GM21528 (cell line): ENCODE measurements around the gene GLIS1.

ENCODE experiments used
- ATAC-seq: cut with Tn5 transposase; IDR thresholded peaks from one replicate; pipeline ENCODE4 v1.9.1; 2021; ENCODE audit warnings: mild to moderate bottlenecking, moderate library complexity; ENCODE audit not compliant: unreplicated experiment, low FRiP score

GLIS1 gene

DNA sequence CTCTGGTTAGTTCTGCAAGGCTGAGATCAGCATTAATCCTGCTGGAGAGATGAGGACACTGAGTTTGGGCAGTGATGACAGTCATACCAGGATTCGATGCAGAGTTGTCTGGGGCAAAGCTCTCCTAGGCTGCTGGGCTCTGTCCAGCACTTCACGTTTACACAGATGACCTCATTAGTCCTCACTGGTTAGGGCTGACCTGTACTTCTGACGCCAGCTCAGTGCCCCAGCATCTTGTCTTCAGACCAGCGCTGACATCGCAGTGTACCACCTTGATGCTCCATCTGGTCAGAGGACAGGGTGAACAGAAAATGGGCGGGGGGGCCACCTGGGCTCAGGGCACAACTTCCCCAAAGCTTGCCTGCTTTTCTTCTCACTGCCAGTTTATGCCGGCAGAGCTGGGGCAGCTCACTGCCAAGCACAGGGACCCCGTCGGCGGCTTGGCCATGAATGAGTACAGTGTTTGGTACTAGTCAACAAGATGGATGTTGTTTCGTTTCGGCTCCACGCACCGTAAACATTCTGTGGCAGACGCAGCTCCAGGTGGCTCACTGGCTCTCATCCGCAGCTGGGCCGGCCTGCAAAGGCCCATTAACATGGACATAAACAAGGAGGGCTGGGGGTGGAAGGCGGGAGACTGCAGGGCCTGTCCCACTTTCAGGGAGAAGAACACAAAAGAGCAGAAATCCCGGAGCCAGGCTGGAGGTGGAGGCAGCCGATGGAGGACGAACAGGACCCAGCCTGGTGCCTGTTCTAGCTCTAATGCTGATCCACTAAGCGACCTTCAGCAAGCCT, 118.7 kb downstream of the GLIS1 start:
- no peak for ATAC-seq

DNA sequence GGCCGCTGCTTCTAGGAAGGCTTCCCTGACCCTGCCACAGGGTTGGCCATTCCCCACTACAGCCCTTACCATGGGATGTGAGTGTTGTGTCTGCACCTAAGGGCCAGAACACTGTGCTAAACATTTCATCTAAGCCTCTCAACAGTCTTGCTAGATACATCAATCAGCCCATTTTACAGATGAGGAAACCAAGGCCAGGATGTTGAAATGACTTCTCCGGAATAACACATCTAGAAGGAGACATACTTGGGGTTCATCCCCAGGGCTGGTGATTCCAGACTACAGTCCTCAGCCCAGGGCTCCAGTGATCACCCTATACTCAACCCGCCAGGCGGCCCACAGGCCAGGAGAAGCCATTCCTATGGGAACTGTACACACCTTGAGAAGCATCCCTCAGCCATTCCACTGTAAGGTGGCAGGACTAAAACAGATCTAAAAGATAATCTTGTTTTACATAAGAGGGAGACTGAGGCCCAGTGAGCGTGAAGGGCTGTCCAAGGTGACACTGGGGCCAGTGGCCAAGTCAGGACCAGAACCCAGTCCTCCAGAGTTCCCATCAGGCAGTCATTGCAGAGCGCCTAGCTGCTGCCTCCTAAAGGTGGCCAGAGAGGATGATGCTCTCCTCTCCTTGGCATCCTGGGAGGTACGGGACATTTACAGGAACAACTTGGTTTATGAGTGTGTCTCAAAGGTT, 119.5 kb downstream of the GLIS1 start:
- ATAC-seq = no peak

DNA sequence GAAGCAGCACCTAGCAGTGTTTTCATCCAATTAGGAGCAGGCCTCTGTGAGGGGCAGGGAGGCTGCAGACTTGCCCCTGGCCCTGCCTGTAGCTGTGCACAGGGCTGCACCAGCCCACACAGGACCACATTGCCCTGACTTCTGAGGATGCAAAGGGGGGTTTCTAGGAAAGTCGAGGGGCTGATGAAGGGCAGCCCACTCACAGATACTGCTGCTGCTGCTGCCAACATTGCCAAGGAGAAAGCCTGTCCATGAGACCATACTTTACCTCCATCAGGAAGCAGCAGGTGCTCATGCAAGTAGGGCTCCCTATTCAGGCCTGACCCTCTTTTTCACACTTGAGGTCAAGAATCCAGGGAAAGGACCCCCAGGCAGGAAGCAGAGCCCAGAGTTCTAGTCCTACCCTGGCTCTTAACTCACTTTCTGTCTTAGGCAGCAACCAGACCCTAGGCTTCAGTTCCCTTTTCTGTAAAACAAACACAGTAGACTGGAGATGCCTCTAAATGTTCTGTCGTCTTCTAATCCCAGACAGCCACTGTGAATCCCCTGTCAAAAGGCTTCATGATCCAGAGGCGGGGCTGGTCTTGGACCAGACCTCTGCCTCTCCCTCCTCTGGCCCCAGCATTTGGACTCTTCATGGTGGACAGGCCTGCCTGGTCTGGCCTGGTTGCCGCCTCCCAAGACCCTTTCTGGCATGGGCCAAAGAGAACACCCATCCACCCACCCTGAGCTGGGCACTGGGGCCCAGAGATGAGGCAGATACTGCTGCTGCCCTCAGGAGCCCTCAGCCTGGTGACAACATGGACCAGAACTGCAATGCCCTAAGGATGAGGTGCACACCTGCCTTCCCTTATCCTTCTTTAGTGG, 120.2 kb downstream of the GLIS1 start:
- no peak for ATAC-seq

DNA sequence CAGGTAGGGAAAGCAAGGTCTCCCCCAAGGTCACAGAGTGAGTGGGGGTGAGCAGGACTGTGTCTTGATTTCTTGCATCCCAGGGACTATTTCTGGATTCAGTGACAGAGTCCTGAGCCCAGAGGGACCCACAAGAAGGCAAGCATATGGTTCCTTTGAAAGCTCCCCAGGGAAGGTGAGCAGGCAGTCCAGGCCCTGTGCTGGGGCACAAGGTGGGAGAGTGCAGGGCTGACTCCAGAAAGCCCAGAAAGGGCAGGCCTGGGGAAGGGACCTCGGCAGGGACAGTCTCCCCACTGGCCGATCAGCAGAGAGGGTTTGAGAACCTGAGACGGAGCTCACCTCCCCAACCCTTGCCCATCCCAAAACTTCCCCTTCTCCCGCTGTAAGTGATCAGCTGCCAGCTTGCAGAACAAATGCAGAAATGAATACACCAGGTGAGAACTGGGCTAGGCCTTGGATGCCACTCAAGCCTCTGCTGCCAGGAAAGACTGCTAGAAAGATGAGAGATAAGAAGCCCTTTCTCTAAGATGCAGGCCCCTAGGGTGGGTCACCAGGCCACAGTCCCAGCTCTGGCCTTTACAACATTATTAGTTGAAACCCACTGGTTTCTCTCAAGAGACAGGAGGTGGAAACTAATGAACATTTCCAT, 121.0 kb downstream of the GLIS1 start:
- no peak for ATAC-seq

DNA sequence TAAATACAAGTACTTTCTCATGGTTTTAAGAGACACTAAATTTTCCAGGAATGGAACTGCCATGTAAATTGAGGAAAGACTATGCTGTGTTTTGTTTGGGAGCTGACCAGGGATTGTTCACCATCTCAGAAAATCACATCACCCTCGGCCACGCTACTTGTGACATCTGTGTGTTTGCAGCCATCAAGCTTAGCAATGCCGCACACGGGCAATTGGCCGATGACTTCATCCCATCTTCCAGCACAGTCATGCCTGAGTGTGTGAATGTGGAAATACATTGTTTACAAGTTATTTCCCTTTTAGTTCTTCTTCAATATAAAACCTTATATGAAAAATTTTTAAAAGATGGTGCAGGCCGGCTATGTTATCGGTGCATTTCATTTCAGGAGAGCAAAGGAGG, 121.6 kb downstream of the GLIS1 start:
- no peak for ATAC-seq

DNA sequence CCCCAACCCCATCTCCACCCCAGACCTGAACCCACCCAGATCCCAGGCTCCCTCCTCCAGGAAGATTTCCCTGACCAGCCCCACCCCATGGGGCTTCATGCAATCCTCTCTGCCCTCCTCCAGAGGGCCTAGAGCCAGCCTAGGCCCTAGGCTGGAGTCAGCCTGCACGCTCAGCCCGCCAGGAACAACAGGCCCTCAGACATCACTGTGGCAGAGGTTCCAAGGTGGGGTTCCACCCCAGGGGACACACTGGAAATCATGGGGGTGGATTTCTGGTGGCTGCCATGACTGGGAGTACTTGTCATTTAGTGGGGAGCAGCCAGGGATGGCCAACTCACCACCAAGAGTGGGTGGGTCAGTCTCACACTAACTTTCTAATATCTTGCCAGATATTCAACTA, 122.0 kb downstream of the GLIS1 start:
- ATAC-seq = no peak

DNA sequence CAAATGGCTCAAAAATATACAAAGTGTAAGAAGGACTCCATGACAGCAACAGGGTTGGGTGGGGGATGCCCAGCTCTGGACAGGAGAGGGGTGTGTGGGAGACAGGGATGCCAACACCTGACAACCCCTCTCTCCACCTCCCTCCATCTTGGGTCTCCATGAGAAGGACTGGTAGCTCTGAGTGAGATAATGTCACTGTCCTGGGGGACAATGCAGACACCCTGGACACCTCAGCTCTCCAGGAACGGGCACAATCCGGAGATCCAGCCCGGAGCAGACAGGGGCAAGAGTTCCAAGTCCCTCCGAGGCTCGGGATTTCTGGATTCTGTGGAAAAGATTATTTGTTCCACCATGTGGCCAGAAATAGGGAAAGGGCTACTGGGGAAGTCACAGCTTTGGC, 122.5 kb downstream of the GLIS1 start:
- no peak for ATAC-seq

DNA sequence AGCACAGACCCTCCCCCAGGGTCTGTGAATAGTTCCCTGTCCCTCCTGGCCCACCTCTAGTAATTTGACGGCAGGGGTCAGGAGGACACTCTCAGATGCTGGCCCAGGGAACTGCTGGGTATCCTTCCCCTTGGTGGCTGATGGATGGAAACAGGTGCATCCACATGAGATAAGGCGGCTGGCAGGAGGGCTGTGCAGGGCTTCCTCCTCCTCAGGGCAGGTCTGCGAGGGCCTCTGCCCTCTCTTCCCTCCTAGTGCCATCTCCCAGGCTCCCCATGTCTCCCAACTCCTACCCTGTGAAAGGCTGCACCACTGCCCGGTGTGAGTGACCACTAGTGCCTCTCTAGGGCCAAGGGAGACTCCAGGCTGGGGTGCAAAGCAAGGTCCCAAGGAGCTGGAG, 123.9 kb downstream of the GLIS1 start:
- ATAC-seq = no peak

DNA sequence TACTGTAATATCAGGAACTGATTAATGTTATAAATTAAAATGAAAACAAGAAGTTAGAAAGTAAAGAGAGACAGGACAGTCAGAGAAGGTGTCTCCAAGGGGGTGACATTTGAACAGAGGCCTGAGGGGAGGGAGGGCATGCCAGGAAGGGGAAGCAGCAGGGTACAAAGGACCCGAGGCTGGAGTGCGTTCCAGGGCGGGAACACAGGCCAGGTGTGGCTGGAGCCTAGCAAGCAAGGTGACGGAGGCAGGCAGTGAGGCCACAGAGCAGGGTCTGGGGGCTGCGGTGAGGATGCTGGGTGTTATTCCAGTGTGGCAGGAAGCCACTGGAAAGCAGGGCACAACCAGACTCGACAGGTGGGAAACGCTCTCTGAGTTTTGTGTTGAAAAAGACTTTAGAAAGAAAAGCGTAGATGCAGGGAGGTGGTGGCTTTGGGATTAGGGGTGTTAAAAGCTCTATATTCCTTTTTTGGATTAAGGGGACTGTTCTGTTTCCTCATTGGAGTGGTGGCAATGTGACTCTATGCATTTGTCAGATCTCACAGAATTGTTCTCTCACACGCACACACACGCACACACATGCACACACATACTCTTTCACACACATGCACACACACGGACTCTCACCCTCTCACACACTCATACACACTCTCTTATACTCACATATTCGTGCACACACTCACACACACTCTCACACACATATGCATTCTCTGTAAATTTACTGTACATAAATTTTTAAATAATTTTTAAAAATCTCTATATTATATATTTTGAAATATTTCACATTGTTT, 124.5 kb downstream of the GLIS1 start:
- no peak for ATAC-seq

DNA sequence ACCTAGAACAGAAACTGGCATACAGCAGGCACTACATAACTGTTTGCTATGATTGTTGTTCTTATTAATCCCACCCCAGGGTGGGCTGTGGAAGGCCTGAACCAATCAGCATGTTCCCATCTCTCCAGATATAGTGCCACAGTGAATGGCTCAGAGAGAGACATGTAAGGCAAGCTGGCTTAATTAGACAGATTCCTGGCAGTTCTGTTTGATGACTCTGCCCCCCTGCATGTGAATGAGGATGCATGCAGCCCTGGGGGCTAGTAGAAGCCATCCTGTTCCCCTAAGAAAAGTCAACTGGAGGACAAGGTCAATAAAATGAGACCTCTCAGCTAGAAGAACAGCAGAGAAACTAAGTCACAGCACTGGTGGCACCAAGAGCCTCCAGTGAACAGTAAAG, 130.3 kb downstream of the GLIS1 start:
- no peak for ATAC-seq

DNA sequence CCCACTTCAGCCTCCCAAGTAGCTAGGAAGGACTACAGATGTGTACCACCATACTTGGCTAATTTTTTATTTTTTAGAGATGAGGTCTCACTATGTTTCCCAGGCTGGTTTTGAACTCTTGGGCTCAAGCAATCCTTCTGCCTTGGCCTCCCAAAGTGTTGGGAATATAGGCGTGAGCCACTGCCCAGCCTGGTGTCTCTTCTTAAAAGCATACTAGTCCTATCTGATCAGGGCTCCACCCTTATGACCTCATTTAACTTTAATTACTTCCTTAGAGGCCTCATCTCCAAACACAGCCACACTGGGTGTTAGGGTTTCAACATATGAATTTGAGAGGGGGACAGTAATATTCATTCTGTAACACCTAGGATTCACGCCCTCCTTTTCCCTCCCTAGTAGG, 130.9 kb downstream of the GLIS1 start:
- ATAC-seq = no peak

DNA sequence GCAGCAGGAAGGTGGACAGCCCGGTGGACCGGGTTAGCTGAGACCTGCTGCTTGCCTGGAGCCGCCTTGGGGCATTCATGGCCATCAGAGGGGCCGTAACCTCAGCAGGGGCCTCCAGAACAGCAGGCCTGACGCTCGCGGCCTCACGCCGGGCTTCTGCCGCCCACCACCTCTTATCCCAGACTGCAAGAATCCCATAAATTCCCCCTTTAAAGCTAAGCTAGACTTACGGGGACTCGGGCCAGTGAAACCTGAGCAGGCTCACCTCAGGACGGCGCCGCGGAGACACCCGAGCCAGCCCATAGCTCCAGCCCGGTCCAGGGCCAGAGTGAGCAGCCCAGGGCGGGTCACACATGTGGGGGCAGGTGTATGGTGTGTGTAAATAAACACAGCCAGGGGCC, 132.3 kb downstream of the GLIS1 start:
- ATAC-seq = no peak

DNA sequence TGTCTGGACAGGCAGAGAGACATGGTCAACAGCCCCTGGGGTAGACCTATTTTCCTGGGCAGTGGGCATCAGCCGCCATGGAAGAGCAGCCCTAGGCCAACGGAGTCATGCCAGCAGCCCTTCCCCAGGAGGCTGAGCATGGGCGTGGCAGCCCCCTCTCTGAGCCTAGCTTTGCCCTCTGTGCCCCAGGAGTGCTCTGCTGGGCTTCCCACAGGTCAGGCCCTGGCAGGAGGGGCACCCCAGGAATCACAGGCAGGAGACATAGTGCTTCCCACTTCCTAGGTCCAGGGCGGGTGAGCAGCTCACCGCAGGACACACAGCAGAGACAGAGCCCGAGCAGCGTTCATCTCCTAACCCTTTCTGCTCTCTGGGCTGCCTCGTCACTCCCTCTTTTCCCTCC, 132.8 kb downstream of the GLIS1 start:
- ATAC-seq = no peak

DNA sequence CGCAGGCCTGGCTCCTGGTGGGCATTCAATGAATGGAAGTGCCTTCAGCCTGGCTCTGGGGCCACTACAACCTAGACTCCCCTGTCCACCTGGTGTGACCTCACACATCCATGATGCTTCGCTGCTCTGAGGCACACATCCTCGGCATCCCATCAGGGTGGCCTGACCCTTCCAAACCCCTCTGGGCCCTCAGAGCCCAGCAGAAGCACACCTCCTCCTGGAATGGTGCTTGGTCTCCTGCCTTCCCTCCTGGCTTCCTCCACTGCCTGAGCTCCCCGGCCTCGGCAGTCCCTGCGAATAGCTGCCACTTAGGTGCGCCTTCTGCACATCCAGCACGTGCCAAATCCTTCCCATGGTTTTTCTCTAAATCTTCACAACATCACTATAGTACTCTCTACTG, 133.8 kb downstream of the GLIS1 start:
- no peak for ATAC-seq

DNA sequence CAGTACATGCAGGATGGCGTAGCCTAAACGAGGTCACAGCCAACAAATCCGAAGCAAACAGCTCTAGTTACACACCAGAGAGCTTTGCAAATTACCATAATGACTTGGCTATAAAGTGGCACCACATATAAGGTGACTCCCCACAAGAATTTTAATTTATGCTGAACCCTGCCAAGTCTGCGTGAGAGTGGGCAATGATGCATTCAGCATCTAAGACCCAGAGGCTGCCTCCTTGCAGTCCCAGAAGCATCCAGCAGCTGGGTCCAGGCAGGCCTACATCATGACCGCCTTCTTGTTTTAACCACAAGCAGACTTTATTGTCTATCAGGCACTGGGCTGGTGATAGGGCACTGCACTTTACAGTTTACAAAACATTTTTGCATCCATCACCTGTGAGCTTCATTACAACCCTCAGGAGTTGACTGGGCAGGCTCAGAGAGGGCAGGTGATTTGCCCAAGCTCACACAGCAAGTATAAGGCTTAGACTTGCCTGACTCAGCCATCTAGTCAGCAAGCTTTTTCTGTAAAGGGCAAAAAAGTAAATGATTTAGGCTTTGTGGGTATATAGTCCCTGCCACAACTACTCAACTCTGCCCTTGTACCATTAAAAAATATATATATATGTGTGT, 134.6 kb downstream of the GLIS1 start:
- ATAC-seq = no peak

DNA sequence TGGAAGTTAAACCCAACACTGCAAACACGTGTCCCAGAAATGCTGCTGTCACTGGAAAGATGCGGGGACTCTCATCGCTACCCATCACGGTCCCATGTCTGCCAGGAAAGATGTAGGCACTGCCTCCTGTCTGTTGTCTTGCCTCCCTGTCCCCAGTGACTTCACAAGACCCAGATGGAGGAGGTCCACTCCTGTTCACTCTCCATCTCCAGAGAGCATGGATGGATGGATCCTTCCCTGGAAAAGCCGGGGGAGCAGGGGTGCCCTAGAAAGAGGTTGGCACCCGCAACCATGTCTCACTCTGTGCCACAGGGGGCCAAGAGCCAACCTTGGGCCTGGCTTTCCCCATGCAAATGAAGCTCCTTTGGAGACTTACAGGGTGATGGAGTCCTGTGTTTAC, 135.5 kb downstream of the GLIS1 start:
- ATAC-seq = no peak

DNA sequence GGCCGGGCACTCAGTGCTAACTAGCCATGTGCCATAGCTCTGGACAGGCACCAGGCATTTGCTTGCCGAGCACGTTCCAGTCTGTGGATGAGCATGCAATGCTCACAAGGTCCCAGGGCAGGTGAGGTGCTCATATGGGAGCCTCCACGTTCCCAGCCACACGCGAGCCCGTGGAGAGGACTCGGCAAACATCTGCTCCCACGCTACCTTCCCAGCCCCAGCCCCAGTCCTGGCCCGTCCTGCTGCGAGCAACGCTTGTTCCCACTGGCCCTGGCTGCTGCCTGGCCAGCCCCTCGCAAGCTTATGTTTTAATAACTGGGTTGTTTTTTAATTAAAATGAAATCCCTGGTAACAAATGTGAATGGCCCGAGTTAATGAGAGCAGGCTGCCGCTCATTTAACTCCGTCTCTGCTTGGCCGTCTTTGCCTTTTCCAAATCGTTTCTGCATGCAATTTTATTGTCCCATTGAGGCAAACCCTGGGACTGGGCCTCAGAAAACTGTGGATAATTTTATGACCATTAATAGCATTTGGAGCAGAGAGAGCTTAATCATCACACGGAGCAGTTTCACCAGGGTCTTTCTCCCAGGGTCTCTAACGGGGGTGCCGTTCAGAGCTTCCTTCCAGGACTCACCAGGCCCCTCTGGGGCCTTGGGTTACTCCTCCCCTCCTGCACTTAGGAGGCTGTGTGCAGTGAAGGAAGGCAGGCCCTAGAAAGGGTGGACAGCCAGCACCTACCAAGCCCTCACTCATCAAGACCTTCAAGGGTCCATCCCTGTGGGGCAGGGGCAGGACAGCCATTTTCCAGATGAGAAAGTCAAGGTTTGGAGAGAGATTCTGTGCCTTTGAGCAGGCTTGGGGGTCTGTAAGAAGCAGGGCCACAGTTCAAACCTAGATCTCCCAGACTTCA, 136.8 kb downstream of the GLIS1 start:
- ATAC-seq = no peak

DNA sequence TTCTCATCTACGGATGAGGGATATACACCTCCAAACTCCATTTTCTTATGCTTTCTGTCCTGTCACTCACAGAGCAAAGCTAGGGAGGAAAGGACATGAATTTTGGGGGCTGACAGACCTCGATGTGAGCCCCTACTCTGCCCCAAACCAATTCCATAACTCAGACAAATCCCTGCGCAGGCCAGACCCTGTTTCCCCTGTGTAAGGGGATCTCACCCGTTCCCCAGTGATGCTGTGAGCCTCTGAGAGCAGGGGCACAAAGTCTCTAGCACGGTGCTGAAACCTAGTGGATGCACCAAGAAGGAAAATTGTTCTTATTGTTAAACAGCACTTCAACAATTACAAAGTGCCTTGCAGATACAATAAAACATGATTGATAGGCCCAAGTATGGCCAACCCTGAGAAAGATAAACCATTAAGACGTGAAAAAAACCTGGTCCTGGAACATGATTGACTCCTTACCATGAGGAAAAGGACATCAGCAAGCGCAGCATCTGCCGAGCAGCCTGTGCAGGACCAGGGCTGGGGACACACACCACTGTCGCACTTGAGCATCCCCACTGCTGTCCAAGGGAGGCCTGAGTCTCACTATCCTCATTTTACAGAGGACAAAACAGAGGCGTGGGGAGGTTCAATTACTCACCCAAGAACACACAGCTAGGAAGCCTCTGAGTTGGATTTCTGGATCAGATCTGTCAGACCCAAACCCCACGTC, 137.8 kb downstream of the GLIS1 start:
- no peak for ATAC-seq
